SK-N-SH (cell line): ENCODE data around the gene CHST6. TPM values are rescaled to one million over a fixed set of nuclear protein-coding genes. Genes with fewer than 3 reads are reported as not detected.

ENCODE experiments used
- CTCF ChIA-PET: fragments of 300-600, 350-600 bp; formaldehyde crosslinking; extraction: SDS; loops from one replicate; lab custom pipeline; 2021; lab: Yijun Ruan, JAX
- POLR2A ChIA-PET: fragments of 350-600 bp; sonication (Branson Sonifier 250); formaldehyde crosslinking; extraction: SDS; loops from one replicate; lab custom pipeline; 2020; ENCODE audit warnings: antibody characterized with exemption, inconsistent platforms; lab: Yijun Ruan, JAX
- DNase-seq: peaks from one replicate; pipeline ENCODE4 v3.0.0; 2012
- H2AFZ ChIP-seq: fragments of 200-600 bp; sonication (generic); 2 replicates; pipeline ENCODE4 v1.8.1; 2016; ENCODE audit warnings: antibody characterized with exemption, mild to moderate bottlenecking, low read depth
- H3F3A ChIP-seq: fragments of 200-600 bp; sonication (generic); replicated peaks from 2 replicates; pipeline ENCODE3; 2016; ENCODE audit warnings: antibody characterized with exemption, mild to moderate bottlenecking; ENCODE audit not compliant: insufficient read depth
- H3K27ac ChIP-seq, 2 experiments: fragments of 200-500 bp in 1 of 2; fragments of 200-600 bp in 1 of 2; sonication (Bioruptor generic) in 1 of 2; sonication (generic), shearing (Covaris generic) in 1 of 2; 2 replicates each; pipeline versions ENCODE4 v1.5.1 to v1.6.1; 2014 to 2016; ENCODE audit warnings: low read depth in 2 of 2, inconsistent platforms in 1 of 2, low read length in 1 of 2, mild to moderate bottlenecking in 1 of 2, mixed read lengths in 1 of 2
- H3K27me3 ChIP-seq: fragments of 200-600 bp; sonication (generic), shearing (Covaris generic); 2 replicates; pipeline ENCODE4 v1.6.1; 2016; ENCODE audit warnings: mixed run types; ENCODE audit not compliant: insufficient read depth
- H3K36me3 ChIP-seq, 2 experiments: fragments of 200-500 bp in 1 of 2; fragments of 200-600 bp in 1 of 2; sonication (Bioruptor generic) in 1 of 2; sonication (generic) in 1 of 2; replicated peaks in 1 of 2; 2 replicates each; pipeline versions ENCODE3 to v1.5.1; 2014 to 2016; ENCODE audit warnings: low read length in 1 of 2, mild to moderate bottlenecking in 1 of 2; ENCODE audit not compliant: insufficient read depth in 2 of 2, control insufficient read depth in 1 of 2
- H3K4me1 ChIP-seq, 2 experiments: fragments of 200-500 bp in 1 of 2; fragments of 200-600 bp in 1 of 2; sonication (Bioruptor generic) in 1 of 2; sonication (generic), shearing (Covaris generic) in 1 of 2; 2 replicates each; pipeline versions ENCODE4 v1.5.1 to v1.6.1; 2014 to 2016; ENCODE audit warnings: low read depth in 1 of 2, low read length in 1 of 2, mixed run types in 1 of 2; ENCODE audit not compliant: insufficient read depth in 2 of 2, control insufficient read depth in 1 of 2
- H3K4me2 ChIP-seq: fragments of 200-600 bp; sonication (generic), shearing (Covaris generic); 2 replicates; pipeline ENCODE4 v1.6.1; 2017; ENCODE audit warnings: mixed run types
- H3K4me3 ChIP-seq, 2 experiments: fragments of 200-500 bp in 1 of 2; fragments of 200-600 bp in 1 of 2; sonication (Bioruptor generic) in 1 of 2; sonication (generic), shearing (Covaris generic) in 1 of 2; 2 replicates each; pipeline versions ENCODE4 v1.5.1 to v1.8.1; 2014 to 2016; ENCODE audit warnings: low read depth in 2 of 2, inconsistent platforms in 1 of 2, low read length in 1 of 2, mild to moderate bottlenecking in 1 of 2, mixed read lengths in 1 of 2, moderate library complexity in 1 of 2
- H3K79me2 ChIP-seq: fragments of 200-600 bp; sonication (generic); 2 replicates; pipeline ENCODE4 v1.8.1; 2017; ENCODE audit warnings: mild to moderate bottlenecking; ENCODE audit not compliant: insufficient read depth
- H3K9ac ChIP-seq: fragments of 200-600 bp; sonication (generic); 2 replicates; pipeline ENCODE4 v1.6.1; 2017; ENCODE audit warnings: mixed run types
- H3K9me2 ChIP-seq: fragments of 200-600 bp; sonication (generic); 2 replicates; pipeline ENCODE4 v1.6.1; 2017; ENCODE audit warnings: mixed run types
- H3K9me3 ChIP-seq: fragments of 200-600 bp; sonication (generic); 2 replicates; pipeline ENCODE4 v1.6.1; 2017; ENCODE audit warnings: mixed run types, mild to moderate bottlenecking, moderate library complexity
- H4K20me1 ChIP-seq: fragments of 200-600 bp; sonication (generic); 2 replicates; pipeline ENCODE4 v1.6.1; 2017; ENCODE audit warnings: mild to moderate bottlenecking, mixed run types; ENCODE audit not compliant: insufficient read depth
- CTCF ChIP-seq: fragments of 200-600 bp; sonication (generic); IDR thresholded peaks from 2 replicates; pipeline ENCODE4 v1.6.1; 2017; ENCODE audit warnings: antibody characterized with exemption, mild to moderate bottlenecking, moderate library complexity
- ELF1 ChIP-seq: IDR thresholded peaks from 2 replicates; pipeline ENCODE4 v1.4.0; 2012
- EZH2phosphoT487 ChIP-seq: fragments of 200-600 bp; sonication (generic); IDR thresholded peaks from 2 replicates; pipeline ENCODE4 v1.6.1; 2017; ENCODE audit warnings: low read depth, mixed run types, mild to moderate bottlenecking, antibody characterized with exemption, moderate library complexity, borderline replicate concordance
- GATA2 ChIP-seq: sonication (generic); formaldehyde crosslinking; IDR thresholded peaks from 2 replicates; pipeline ENCODE4 v1.5.0; 2020; ENCODE audit warnings: mild to moderate bottlenecking, missing genetic modification reagents
- JUND ChIP-seq: IDR thresholded peaks from 2 replicates; pipeline ENCODE4 v1.4.0; 2012
- RAD21 ChIP-seq: IDR thresholded peaks from 2 replicates; pipeline ENCODE4 v1.6.1; 2012; ENCODE audit warnings: mild to moderate bottlenecking, low read length
- RXRA ChIP-seq: IDR thresholded peaks from 2 replicates; pipeline ENCODE4 v1.4.0; 2012; ENCODE audit warnings: low read depth, mild to moderate bottlenecking, borderline replicate concordance
- TAF1 ChIP-seq: IDR thresholded peaks from 2 replicates; pipeline ENCODE4 v1.6.1; 2012; ENCODE audit warnings: low read depth, mild to moderate bottlenecking, low read length, moderate library complexity, borderline replicate concordance
- TCF12 ChIP-seq: IDR thresholded peaks from 2 replicates; pipeline ENCODE4 v1.4.0; 2012
- USF1 ChIP-seq: IDR thresholded peaks from 2 replicates; pipeline ENCODE4 v1.4.0; 2012; ENCODE audit warnings: low read depth, borderline replicate concordance
- WGBS: methylation state at CpG from one replicate; pipeline ENCODE4 v1.1.6; 2017; ENCODE audit warnings: low lambda C conversion rate; 5-methylcytosine and 5-hydroxymethylcytosine counted together
- polyA plus RNA-seq, 3 experiments: library from polyadenylated mRNA; depleted of rRNA; stranded (reverse); fragments of >200 nt; gene quantifications; 2 replicates each; pipeline ENCODE4 v1.2.3, GENCODE V29; 2012
- TF ChIP-seq, protein P1 (sequence below): fragments of 150-350 bp; IDR thresholded peaks from 2 replicates; pipeline ENCODE4 v1.6.1; 2017; ENCODE audit warnings: antibody characterized with exemption, low read length, low read depth, borderline replicate concordance
- TF ChIP-seq, protein P2 (sequence below): IDR thresholded peaks from 2 replicates; pipeline ENCODE4 v1.4.0; 2012; ENCODE audit warnings: low read depth

CHST6 gene
- polyA plus RNA-seq, 1 of the 3 experiments (the other 2 are of a cell fraction): 0.30 TPM

DNA sequence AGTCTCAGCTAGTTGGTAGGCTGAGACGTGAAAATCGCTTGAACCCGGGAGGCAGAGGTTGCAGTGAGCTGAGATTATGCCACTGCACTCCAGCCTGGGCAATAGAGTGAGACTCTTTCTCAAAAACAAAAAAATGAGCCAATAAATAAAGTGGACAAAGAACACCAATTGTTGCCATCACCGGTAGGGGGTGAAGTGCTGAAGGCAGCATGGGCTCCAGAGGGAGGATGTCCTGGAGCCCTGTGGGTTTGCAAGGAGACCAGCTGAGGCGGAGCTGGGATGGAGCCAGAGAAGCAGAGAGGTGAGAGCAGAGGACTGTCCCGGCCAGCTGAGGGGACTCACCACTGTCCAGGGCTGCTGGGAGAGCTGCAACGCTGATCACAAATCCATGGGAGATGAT, 13.8 kb downstream of the CHST6 start (continued):
- no peak for TF ChIP-seq RXRA

GRCh38 chr16:75479421-75479990, 15.7 kb downstream of the CHST6 start:
- Histone ChIP-seq H3K4me2 (no peak overlapping the region), H3K36me3 (no peaks in the 10 kb centered on the region), H3K27ac (no peak overlapping the region), H3K79me2 (no peaks in the 10 kb centered on the region), H3K9ac (no peak overlapping the region), H4K20me1 (no peaks in the 10 kb centered on the region), H3K4me3 (no peak overlapping the region)
- CTCF ChIA-PET: interaction anchor here (1.0 kb wide), 1 partner anchor 15 kb away, joined by 4 read pairs; no protein-coding TSS in a partner anchor
- 88% methylated on average over 43 of the region's 47 CpGs for WGBS
- POLR2A ChIA-PET: interaction anchor here (0.6 kb wide), 1 partner anchor 18 kb away, joined by 3 read pairs; no protein-coding TSS in a partner anchor
- TF ChIP-seq, protein P1, sequence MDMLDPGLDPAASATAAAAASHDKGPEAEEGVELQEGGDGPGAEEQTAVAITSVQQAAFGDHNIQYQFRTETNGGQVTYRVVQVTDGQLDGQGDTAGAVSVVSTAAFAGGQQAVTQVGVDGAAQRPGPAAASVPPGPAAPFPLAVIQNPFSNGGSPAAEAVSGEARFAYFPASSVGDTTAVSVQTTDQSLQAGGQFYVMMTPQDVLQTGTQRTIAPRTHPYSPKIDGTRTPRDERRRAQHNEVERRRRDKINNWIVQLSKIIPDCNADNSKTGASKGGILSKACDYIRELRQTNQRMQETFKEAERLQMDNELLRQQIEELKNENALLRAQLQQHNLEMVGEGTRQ: no peak
- TF ChIP-seq EZH2phosphoT487: no peak
- TF ChIP-seq TCF12: no peak
- no peak for TF ChIP-seq TAF1
- no peak for TF ChIP-seq RXRA
- no peak for TF ChIP-seq USF1
- TF ChIP-seq ELF1: no peak
- no peak for TF ChIP-seq CTCF
- no peak for TF ChIP-seq RAD21
- TF ChIP-seq JUND: no peak
- TF ChIP-seq GATA2 (CRISPR knock-in tag): no peak
- TF ChIP-seq, protein P2, sequence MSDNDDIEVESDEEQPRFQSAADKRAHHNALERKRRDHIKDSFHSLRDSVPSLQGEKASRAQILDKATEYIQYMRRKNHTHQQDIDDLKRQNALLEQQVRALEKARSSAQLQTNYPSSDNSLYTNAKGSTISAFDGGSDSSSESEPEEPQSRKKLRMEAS: no peak
- TF ChIP-seq, all 33 proteins: peak for 0
- H3K4me1 ChIP-seq: peaks cover 0 to 3% of the 10 kb centered on the region in 2 experiments; a peak in 1 of 4 replicates
- H3K9me3 ChIP-seq: no peaks in the 10 kb centered on the region
- H2AFZ ChIP-seq: no peak overlapping the region
- no peaks in the 10 kb centered on the region for H3K27me3 ChIP-seq
- DNase-seq: no peak
- no peaks in the 10 kb centered on the region for H3K9me2 ChIP-seq
- no peaks in the 10 kb centered on the region for H3F3A ChIP-seq
